HG02943 (cell line): ENCODE data around the gene DTNBP1.

ENCODE experiments used
- ATAC-seq: cut with Tn5 transposase; IDR thresholded peaks from one replicate; pipeline ENCODE4 v1.9.1; 2021; ENCODE audit warnings: mild to moderate bottlenecking, low read depth, moderate library complexity; ENCODE audit not compliant: unreplicated experiment

Gene DTNBP1

DNA sequence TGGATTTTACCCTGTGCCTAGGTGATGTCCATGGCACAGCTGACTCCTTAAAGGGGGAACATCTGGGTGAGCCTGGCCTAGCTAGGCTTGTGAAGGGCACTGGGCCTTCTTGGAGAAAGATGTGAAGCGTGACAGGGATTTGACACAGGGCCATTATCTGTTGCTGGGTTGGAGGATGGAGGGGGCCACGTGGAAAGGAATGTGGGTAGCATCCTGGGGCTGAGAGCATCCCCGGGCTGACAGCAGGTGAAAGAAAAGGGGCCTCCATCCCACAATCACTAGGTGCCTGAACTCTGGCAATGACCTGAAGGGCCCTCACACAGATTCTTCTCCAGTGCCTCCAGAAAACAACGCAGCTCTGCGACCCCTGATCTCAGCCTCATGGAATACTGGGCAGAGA lies 124.7 kb downstream of the DTNBP1 start:
- ATAC-seq: no peak

GRCh38 chr6:15536198-15536955 lies 126.5 kb downstream of the DTNBP1 start:
- no peak for ATAC-seq

DNA sequence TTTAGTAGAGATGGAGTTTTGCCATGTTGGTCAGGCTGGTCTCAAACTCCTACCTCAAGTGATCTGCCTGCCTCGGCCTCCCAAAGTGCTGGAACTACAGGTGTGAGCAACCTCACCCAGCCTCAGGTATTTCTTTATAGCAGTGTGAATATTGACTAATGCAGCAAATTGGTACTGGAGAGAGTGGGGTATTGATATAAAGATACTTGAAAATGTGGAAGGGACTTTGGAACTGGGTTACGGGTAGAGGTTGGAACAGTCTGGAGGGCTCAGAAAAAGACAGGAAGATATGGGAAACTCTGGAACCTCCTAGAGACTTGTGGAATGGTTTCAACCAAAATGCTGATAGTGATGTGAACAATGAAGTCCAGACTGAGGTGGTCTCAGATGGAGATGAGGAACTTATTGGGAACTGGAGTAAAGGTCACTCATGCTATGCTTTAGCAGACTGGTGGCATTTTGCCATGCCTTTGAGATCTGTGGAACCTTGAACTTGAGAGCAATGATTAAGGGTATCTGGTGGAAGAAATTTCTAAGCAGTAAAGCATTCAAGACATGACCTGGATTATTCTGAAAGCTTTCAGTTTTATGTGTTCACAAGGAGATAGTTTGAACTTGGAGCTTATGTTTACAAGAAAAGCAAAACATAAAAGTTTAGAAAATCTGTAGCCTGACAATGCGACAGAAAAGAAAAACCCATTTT lies 127.2 kb downstream of the DTNBP1 start:
- ATAC-seq: no peak

DNA sequence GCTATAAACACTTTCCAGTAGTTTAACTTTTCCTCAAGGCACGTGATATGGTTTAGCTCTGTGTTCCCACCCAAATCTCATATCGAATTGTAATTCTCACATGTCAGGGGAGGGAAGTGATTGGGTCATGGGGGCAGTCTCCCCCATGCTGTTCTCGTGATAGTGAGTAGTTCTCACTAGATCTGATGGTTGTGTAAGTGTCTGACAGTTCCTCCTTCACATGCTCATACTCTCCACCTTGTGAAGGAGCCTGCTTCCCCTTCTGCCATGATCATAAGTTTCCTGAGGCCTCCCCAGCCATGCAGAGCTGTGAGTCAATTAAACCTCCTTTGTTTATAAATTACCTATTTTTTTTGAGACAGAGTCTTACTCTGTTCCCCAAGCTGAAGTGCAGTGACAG lies 127.9 kb downstream of the DTNBP1 start:
- no peak for ATAC-seq

DNA sequence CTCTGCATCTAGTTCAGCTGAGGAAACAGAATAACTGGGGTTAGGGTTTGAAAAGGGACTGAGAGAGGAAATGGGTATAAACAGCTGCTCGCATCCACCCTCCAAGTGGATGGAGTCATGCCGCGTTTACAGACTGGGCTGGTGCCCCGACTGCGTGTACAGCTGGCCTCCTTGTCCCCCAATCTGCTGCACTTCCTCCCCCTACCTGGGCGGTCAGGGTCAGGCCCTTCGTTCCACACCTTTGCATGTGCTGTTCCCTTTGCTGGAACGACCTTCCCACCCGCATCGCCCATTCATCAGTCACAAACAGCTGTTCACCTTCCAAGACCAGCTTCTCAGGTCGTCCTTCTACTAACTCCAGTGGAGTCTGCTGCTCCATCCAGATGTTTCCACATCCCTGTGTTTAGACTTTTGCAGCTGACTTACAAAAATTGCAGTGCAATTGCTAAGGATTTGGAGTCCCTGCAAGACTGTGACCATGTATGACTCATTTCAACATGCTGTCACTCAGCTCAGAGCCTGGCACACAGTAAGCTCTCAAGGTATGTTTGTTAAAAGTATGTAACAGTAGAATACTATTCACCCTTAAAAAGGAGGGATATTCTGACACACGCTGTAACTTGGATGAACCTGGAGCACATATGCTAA lies 129.3 kb downstream of the DTNBP1 start:
- ATAC-seq: no peak

DNA sequence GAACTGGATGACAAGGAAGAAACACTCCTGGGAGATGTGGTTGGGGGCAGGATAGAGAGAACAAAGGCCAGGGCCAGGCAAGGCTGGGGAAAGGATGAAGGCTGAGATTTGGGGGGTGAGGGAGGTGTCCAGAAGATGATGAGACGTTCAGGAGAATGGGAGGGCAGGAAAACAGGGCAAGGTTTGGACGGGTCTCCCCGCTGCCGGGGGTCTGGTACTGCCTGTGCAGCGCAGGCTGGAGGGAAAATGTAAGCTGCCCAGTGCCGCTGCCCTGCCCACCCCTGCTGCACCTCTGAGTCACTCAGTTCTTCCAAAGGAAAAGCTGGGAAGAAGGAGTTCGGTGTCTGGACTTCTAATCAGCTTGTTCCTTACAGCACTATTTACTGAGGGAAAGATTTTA lies 130.9 kb downstream of the DTNBP1 start:
- ATAC-seq: no peak

DNA sequence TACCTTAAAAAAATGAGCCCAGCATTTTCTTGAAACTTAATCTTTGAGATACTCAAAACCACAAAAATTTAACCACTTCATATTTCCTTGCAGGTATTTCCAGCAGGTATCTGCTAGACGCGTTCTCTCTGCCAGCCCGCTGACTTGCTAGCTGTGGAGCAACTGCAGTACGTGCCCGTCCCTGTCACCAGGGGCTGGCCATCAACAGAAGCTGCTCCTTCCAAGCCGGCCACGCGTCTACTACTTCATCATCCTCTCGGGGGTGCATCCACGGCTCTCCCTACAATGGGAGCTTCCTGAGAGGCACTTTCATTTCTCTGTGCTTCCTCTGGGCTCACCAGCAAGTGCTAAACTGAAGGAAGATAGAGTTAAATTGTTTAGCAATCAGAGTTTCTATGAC lies 132.4 kb downstream of the DTNBP1 start:
- ATAC-seq: no peak

DNA sequence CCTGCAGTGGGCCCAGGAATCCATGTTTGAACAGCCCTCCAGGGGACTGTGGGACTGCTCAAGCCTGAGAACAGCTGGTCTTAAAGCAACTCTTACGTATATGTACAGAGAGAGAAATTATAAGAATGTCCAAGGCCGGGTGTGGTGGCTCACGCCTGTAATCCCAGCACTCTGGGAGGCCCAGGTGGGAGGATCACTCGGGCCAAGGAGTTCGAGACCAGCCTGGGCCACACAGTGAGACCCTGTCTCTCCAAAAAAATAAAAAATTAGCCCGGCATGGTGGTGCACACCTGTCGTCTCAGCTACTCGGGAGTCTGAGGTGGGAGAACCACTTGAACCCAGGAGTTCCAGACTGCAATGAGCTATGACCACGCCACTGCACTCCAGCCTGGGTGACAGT lies 134.0 kb downstream of the DTNBP1 start:
- no peak for ATAC-seq

DNA sequence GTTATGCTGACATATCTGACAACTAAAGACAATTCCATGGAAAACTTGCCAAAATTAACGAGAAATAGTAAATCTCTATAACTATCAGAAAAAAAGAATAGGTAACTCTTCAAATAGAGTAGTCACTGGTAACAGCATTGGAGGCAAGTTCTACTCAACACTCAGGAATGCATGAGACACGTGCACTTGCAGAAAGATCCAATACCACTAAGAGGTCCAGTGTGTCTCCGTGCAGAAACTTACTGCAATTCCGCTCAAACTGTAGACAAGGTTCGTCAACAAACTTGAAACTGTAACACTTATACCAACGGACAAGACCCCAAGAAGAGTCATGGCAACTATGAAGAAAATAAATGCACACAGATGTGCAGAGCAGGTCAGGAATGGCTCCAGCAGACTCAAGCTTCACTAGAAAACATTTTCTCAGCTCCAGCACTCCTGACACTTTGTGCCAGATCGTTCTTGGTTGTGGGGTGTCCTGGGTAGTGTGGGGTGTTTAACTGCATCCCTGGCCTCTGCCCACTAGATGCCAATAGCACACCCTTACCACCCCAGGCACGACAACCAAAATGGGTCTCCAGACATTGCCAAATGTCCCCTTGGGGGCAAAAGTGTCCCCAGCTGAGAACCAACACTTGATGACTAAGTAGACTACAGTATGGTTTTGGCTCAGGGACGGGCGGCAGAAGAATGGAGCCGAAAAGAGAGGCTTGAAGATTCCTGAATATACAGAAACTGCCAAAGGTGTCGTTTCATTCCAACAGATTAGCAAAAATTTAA lies 134.8 kb downstream of the DTNBP1 start:
- no peak for ATAC-seq

- no peak for ATAC-seq
Observed at GRCh38 chr6:15526212-15526701, 136.6 kb downstream of the DTNBP1 start.

DNA sequence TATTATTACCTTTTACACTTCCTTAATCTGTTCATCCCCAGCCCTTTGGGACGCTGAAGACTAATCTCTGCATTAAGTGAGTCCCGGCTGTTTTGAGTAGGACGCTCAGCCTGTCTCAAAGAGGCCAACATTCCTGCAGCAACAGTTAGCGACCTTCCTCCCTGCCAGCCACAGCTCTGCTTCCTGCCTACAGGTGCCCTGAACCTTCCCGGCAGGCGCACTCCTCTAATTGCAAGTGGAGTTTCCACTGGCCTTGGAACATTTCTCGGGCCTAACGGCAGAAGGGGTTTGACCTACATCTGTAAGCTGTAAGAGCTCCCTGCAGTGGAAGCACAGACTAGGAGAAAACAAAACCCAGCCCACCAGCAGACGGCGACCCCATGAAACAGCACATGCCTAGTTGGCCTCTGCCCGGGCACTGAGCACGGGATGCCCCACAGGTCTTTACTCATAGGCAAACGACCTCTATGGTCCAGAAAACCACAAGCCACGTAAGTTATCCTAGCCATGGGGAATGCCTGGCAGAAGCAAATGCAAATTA lies 137.9 kb downstream of the DTNBP1 start:
- ATAC-seq: no peak

DNA sequence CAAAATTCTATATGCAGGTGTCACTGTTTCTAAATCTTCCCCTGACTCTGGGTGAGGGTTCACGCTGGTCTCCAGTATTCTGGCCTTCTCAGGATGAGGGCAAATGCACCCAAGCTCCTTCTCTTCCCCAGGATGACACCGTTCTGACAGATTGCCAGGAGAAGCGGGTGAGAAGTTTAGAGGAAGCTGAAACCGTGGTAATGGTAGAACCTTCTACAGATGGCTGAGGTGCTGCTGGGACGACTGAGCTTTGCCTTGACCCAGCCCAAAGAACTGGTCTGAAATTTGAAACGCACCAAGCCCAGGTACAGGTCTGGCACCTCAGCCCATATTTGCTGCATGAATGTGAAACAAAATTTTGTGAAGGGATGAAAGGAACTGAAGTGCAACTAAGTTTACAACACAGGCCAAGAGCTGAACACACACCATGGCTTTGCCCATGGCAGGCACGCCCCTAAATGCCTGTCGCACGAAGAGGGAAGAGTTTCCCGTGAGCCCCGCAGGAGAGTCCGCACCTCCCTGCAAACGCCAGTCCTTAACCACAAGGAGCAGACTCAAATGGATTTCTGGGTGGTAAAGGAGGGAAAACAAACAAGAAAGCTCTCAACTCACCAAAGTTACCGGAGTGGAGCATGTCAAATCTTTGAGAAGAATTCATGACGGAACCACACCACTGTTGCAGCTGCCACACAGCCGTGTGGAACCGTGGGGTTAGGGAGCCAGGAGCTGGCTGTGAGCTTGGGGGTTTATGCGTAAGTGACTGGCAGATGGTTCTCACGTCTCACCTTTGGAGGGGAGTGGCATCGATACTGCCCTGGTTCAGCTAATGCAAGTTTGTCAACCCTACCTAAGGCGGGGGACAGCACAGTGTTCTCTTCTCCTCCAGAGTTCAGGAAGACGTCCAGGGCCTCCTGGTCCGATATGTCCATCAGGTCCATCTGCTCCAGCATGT lies 138.9 kb downstream of the DTNBP1 start:
- ATAC-seq: no peak

GRCh38 chr6:15522856-15523529 lies 139.8 kb downstream of the DTNBP1 start:
- ATAC-seq: no peak

DNA sequence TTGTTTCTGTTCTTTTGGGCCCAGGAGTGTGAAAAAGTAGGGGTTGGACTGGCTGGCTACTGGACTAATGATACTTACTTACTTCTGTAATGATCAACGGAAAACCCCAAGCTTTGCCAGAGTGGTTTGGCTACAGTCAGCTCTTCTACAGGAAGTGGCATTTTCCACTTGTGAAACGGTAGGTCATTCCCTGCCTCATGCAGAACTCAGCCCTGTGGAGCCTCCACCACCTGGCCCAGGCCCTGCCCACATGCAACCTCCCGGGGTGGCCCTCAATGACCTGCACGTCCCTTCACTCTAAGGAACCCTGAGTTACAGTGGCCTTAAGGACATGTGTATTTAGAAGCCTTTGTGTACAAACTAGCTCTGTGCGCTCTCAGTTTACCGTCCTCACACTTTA lies 140.4 kb downstream of the DTNBP1 start:
- no peak for ATAC-seq

DNA sequence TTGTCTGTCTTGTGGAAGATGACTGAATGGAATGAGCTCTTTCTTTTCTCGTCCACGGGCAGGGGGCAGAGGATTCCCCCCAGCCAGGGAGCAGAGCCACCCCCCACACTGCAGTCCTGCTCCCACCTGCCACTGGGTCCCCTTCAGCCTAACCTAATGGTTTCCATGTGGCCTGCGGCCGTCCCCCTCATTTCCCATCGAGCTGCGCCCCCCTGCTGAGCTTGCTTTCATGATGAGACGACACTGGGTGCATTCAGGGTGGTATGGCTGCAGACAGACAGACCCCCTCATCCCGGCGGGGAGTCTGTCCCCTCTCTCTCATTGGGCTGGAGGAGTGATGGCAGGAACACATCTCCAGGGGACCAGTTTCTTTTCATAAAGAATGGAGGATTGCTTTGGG lies 140.8 kb downstream of the DTNBP1 start:
- no peak for ATAC-seq

DNA sequence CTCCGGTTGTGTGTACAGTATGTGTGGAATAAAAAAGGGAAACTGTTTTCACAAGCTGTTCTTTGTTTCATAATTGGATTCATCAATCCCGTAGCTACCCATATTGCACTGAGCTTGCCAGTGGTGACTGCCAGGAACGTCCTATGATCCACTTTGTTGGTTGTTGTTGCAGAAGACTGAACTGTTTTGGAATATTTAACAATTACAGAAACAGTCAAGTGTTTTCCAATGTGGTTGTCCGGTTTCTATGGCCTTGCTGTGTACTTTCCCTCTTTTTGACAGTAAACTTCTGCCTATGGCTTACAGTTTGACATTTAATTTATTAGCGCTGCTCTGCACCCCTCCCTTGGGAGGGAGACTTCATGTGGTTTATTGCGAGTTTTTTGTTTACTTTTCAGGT lies 141.2 kb downstream of the DTNBP1 start:
- no peak for ATAC-seq

GRCh38 chr6:15520626-15521203 lies 142.1 kb downstream of the DTNBP1 start:
- no peak for ATAC-seq

DNA sequence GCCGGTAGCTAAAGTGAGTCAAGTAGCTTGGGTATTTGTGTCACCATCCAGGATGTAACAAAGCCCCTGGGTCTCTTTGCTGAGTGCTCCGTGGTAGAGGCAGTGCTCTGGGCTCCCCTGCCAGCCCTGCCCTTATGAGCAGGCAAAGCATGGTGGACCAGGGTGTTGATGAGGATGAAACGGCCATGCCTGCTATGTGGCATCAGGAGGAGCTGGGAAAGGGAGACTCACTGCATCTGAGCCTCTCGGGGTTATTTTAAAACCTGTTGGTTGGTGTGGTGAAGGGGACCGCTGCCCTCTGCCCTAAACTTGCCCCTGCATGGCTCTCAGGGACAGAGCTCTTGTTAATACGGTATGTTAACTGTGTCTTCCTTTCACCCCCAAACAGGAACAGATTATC lies 143.1 kb downstream of the DTNBP1 start:
- no peak for ATAC-seq

DNA sequence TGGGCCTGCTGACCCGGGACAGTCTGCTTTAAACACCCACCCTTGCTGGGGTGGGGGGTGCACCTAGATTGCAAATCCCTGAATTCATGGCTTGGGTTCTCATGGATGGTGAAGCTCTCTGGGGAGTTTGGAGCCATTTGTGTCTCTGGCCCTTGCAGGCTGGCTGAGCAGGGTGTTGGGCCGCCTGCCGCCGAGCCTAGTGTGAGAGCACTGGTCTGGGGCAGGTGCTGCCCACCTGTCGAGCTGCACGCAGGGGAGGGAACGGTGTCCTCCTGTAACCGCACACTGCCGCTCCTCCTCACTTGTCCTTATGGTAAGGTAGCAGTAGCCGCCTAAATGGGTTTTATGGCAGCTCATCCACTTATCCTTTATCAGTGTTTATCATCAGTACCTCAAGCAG lies 143.9 kb downstream of the DTNBP1 start:
- no peak for ATAC-seq
